Measurements from ENCODE around the gene WBP1.
"Not testable (repeated sequence)": the region's sequence is repeated elsewhere in the genome, so short reads cannot be mapped to it uniquely, and the experiment has no call there.

Gene WBP1

GRCh38 chr2:74457129-74457548 lies 1.1 kb upstream of the WBP1 start:
- DNase-seq, result no peak

- peak; percentile 66 for DNase-seq
Measured at GRCh38 chr2:74457549-74458131, 598 bp upstream of the WBP1 start.

GRCh38 chr2:74458938-74459363 lies 713 bp downstream of the WBP1 start:
- DNase-seq, result no peak

GRCh38 chr2:74459503-74460118 lies 1.4 kb downstream of the WBP1 start:
- not testable (repeated sequence) for DNase-seq

- not testable (repeated sequence) for DNase-seq
Measured at GRCh38 chr2:74460187-74460586, 1.9 kb downstream of the WBP1 start.

- DNase-seq, result no peak
Measured at GRCh38 chr2:74461187-74462053, 3.2 kb downstream of the WBP1 start.

GRCh38 chr2:74462054-74462785 lies 4.0 kb downstream of the WBP1 start:
- DNase-seq, result no peak

GRCh38 chr2:74462786-74463105 lies 4.5 kb downstream of the WBP1 start:
- no peak for DNase-seq

GRCh38 chr2:74464406-74464805 lies 6.2 kb downstream of the WBP1 start:
- no peak for DNase-seq

GRCh38 chr2:74470742-74471141 lies 12.5 kb downstream of the WBP1 start:
- DNase-seq, result not testable (repeated sequence)

GRCh38 chr2:74471332-74472065 lies 13.3 kb downstream of the WBP1 start:
- DNase-seq, result no peak

- peak; percentile 89 for DNase-seq
Measured at GRCh38 chr2:74472086-74472944, 14.1 kb downstream of the WBP1 start, which contains the start of gene MRPL53. Gene MRPL53 (minus strand): TSS chr2:74472680. CDS start chr2:74472660, 20 bp downstream.

GRCh38 chr2:74472945-74473258 lies 14.7 kb downstream of the WBP1 start:
- no peak for DNase-seq

- DNase-seq, result no peak
Measured at GRCh38 chr2:74474481-74474880, 16.2 kb downstream of the WBP1 start.

GRCh38 chr2:74474899-74475298 lies 16.7 kb downstream of the WBP1 start:
- DNase-seq, result no peak

- DNase-seq, result no peak
Measured at GRCh38 chr2:74481431-74481830, 23.2 kb downstream of the WBP1 start.

GRCh38 chr2:74481961-74482800 lies 23.9 kb downstream of the WBP1 start:
- no peak for DNase-seq

GRCh38 chr2:74482801-74483674 lies 24.8 kb downstream of the WBP1 start, which contains the start of the genes CCDC142 and TTC31:
Gene CCDC142 (minus strand): TSS chr2:74482998. CDS start chr2:74482837, 161 bp downstream.
Gene TTC31 (plus strand): TSS chr2:74483081. CDS start chr2:74483096, 15 bp downstream.
- DNase-seq, result peak; percentile 92

- DNase-seq, result not testable (repeated sequence)
Measured at GRCh38 chr2:74483675-74484164, 25.5 kb downstream of the WBP1 start.

Data from NCI-H1436 (cell line).